Epithelial cell of esophagus (primary cell): ENCODE measurements around the gene RASGRP1.

Experiments
- DNase-seq: peaks from one replicate; pipeline ENCODE4 v3.0.0; 2010; ENCODE audit warnings: low read depth
- H3K4me3 ChIP-seq: 2 replicates; pipeline ENCODE4 v1.5.1; 2011; ENCODE audit warnings: mild to moderate bottlenecking, low read length, control low read depth
- TF ChIP-seq, protein P1 (sequence below): IDR thresholded peaks from 2 replicates; pipeline ENCODE4 v1.5.1; 2011; ENCODE audit warnings: low read depth, mild to moderate bottlenecking, low read length, control low read depth, inconsistent platforms; ENCODE audit not compliant: insufficient read depth; ENCODE audit errors: missing control alignments

RASGRP1 gene

DNA sequence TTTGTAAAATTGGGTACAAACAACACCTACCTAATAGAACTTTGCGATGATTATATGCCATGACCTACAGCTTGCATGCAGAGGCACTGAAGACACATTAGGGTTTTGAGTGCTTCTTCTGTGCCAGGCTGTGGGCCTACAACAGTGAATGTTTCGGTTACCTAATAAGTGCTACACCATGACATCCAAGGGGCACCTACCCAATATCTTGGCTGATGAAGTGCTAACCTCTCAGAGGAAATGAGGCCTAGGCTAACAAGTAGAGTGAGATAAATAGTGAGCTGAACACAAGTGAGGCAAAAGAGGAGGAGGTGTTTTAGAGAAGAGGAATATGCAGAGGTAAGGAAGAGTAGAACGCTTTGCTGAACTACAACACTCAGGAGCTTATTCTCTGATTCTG is 12.2 kb upstream of the RASGRP1 start:
- TF ChIP-seq, protein P1, sequence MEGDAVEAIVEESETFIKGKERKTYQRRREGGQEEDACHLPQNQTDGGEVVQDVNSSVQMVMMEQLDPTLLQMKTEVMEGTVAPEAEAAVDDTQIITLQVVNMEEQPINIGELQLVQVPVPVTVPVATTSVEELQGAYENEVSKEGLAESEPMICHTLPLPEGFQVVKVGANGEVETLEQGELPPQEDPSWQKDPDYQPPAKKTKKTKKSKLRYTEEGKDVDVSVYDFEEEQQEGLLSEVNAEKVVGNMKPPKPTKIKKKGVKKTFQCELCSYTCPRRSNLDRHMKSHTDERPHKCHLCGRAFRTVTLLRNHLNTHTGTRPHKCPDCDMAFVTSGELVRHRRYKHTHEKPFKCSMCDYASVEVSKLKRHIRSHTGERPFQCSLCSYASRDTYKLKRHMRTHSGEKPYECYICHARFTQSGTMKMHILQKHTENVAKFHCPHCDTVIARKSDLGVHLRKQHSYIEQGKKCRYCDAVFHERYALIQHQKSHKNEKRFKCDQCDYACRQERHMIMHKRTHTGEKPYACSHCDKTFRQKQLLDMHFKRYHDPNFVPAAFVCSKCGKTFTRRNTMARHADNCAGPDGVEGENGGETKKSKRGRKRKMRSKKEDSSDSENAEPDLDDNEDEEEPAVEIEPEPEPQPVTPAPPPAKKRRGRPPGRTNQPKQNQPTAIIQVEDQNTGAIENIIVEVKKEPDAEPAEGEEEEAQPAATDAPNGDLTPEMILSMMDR = no peak
- no peak for DNase-seq
- no peak overlapping the region for H3K4me3 ChIP-seq

DNA sequence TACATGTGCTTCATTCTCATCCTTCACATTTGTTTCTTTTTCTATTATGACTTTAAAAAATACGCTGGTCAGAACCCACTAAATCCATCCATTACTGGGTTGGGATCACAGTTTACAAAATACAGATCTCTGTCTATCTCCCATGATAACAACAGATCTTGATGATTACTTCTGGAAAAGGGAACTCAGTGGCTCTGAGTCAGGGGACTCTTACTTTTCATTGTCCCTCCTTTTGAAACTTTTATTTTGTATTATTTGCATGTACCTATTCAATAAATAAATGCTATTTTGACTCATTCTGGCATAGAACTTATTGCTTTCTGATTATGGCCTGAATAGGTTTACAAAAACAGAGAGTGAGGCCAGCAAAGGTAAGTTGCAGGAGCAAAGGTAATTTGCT is 11.6 kb upstream of the RASGRP1 start:
- no peak overlapping the region for H3K4me3 ChIP-seq
- TF ChIP-seq, protein P1 = no peak
- DNase-seq = no peak

DNA sequence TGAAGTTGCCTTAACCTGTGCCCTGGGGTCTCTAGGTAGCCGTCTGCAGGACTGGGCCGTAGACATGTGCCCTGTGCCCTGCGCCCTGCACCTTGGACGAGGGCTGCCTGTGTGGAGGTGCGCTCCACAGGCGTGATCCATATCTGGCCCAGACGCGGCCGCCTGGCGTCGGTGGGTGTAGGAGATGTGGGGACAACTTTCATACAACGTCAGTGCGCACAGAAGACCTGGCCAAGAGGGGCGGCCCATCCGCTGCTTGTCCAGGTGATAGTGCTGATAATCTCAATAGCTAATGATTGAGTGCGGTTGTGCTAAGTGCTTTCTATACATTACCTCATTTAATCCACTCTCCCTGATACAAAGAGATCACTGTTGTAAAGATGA is 665 bp upstream of the RASGRP1 start:
- H3K4me3 ChIP-seq = no peak overlapping the region

DNA sequence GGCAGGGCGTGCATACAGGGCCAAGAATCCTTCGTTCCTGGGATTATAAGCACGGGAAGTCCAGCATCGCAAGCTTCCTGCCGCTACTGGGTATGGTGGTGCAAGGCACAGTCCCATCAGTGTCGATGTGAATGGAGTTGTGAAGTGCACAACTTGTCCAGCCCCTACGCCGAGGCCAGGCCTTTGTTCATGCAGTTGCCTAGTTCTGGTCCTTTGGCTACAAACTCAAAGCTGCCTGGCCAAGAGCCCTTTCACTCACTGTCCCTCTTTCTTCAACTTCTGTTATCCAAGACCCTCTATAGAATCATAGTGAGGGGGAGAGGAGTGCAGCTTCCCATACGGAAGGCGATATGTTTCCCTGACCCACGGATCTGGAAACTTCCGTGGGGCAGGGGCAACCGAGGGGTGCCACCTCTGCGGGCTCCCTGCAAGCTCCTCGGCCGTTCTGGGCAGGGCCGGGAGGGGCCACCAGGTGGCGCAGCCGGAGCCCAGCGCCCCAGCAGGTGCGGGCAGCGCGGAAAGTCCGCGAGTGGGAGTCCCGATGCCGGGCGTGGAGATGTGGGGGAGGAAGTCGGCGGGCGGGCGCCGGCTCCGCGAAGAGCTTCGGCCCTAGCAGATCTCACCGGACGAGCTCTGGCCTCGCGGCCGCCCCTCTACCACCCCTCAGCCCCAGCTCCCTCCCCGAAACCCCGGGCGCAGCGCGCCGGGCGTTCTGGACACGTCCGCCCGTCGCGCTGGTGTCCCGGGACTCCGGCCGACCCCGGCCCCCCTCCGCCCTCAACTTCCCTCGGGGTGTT is 693 bp downstream of the RASGRP1 start:
- peak overlapping the region; percentile 48 for H3K4me3 ChIP-seq
- DNase-seq = peak; percentile 65
- TF ChIP-seq, protein P1 = peak; percentile 68

More for the DNA sequence above, 665 bp upstream of the RASGRP1 start:
- no peak for DNase-seq
- TF ChIP-seq, protein P1 = no peak

DNA sequence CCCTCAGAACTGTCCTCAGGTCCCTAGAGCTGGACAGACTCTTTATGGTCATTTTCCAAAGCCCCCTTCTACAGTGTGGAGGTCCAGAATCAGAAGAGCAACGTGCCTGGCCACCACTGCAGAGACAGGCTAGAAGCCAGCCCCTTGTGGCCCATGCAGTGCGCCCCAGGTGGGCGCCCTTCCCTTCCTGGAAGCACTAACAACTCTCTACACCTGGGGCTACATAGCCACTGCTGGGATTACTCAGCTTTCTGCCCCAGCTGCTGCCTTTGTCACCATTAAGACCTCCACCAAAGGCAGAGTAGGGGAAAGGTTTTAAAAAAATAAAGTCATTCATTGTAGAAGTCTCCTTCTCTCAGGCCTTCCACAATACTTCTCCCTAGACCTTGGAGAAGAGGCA is 2.3 kb downstream of the RASGRP1 start:
- H3K4me3 ChIP-seq = no peak overlapping the region
- TF ChIP-seq, protein P1 = no peak
- no peak for DNase-seq

DNA sequence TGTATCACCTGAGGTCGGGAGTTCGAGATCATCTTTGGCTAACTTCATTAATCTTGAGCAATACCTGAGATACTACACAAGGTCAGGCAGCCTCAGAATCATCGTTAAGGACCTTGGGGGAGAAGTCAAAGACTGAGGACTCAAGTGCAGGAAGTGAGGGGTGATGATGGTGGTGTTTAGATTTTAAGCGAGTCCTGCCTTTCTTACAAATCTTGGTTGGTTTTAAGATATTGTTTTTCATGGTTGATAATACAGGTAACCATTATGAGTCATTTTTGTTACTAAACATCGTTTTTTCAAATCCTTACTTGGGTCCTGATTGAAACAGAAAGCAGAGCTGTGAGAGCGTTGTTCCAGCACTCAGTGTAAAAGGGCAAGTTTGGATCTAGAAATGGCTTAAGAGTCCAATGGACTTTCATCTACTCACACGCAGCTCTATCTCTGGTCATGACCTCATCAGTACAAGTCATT is 4.1 kb downstream of the RASGRP1 start:
- TF ChIP-seq, protein P1 = no peak
- DNase-seq = no peak
- no peak overlapping the region for H3K4me3 ChIP-seq

DNA sequence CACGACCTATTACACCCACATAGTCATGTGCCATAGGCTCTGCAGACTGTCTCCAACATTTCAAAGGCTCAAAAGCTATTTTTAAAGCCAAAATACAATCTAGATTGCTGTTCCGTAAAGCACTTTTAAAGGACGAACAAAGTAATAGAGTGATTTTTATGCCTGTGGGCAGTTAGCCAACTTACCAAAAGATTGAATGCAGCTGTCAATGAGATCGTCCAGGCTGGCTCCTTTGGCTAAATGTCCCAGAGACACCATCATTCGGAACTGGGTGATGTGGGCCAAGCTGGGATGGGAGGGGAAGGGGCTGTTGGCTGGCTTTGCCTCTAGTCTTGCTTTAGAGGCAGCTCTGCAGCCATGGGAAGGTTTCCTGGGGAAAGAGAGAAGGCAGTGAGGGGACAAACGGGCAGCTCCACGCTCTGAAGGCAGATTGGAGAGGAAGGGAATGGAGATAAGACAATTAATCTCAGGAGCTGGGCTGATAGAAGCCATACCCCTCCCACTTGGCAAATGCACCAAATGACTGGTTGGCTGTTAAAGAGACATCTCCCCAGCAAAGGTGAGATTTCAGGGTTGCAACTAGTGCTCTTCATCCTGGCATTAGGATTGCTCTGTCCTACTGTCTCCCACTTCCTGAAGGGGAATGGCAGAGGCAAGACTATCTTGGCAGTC is 4.8 kb downstream of the RASGRP1 start:
- no peak overlapping the region for H3K4me3 ChIP-seq

More for the DNA sequence above, 4.8 kb downstream of the RASGRP1 start:
- no peak for DNase-seq
- TF ChIP-seq, protein P1 = no peak
